Neural crest cell (in vitro differentiated cells): ENCODE measurements around the gene RILPL1. TPM values are rescaled to one million over a fixed set of nuclear protein-coding genes. Genes with fewer than 3 reads are reported as not detected.
"Not testable (repeated sequence)": the region's sequence is repeated elsewhere in the genome, so short reads cannot be mapped to it uniquely, and the experiment has no call there.

ENCODE experiments used
- DNase-seq: peaks from one replicate; pipeline ENCODE4 v3.0.0; 2021; ENCODE audit warnings: low read depth, mixed read lengths, low spot score
- H3K27ac Mint-ChIP-seq: one replicate; pipeline ENCODE4 v1.8.0; 2021; ENCODE audit warnings: mild to moderate bottlenecking, mixed read lengths; ENCODE audit not compliant: unreplicated experiment
- H3K27me3 Mint-ChIP-seq: 2 replicates; pipeline ENCODE4 v1.8.0; 2021; ENCODE audit warnings: low read depth, mild to moderate bottlenecking, mixed read lengths
- H3K36me3 Mint-ChIP-seq: 2 replicates; pipeline ENCODE4 v1.8.0; 2021; ENCODE audit warnings: low read depth, mild to moderate bottlenecking, mixed read lengths
- H3K4me1 Mint-ChIP-seq: 2 replicates; pipeline ENCODE4 v1.8.0; 2021; ENCODE audit warnings: mixed read lengths
- H3K4me3 Mint-ChIP-seq: one replicate; pipeline ENCODE4 v1.8.0; 2021; ENCODE audit warnings: mild to moderate bottlenecking, mixed read lengths
- H3K9me3 Mint-ChIP-seq: 2 replicates; pipeline ENCODE4 v1.8.0; 2021; ENCODE audit warnings: mixed read lengths
- total RNA-seq: library from RNA; stranded (reverse); gene quantifications from 2 replicates; pipeline ENCODE4 v1.2.1, GENCODE V29; 2021
- TF ChIP-seq, protein P1 (sequence below): fragments of 200-600 bp; sonication (generic); conservative IDR thresholded peaks from 2 replicates; pipeline ENCODE4 v1.5.0; 2021; ENCODE audit warnings: antibody characterized with exemption, mild to moderate bottlenecking

RILPL1 gene
- total RNA-seq, 1 donor from 2014 or later = 23.5 TPM

DNA sequence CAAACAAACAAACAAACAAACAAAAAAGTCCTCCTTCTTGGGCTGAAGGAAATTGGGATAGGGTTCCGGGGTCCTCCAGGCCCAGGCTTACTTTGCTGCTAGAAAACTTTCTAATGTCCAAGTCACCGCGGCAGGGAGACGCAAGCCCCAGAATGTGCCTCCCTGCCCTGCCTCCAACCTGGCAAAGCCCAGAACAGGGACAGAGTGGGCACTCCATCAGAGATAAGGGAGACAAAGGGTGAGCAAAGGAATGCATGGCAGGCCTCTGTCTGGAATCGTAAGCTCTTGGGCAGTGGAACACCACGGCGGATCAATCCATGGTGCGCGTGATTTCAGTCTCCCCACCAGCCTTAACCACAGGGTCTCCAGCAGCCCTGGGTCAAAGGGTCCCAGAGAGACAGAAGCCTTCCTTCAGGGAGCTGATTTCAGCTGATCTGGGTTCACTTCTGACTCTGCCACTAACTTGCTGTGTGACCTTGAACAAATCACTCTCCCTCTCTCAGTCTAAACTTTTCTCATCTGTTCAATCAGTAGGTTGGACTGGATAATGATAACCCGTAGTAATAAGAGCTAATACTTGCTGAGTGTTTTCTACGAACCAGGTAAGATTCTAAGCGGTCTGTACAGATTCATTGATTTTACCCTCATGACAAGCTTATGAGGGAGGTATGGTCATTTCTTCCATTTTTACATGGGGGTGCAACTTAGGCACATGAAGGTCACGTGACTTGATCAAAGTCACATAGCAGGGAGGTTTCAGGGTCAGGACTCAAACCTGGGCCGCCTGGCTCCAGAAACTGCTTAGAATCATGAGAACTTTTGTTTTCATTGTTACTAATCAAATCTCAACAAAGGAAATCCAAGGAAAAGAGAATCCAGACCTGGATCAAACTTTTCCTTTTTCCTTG, 12.7 kb downstream of the RILPL1 start:
- Mint-ChIP-seq H3K27me3 (no peaks in the 10 kb centered on the region), H3K9me3 (no peaks in the 10 kb centered on the region), H3K27ac (peak overlapping the region; percentile 39), H3K4me3 (no peak overlapping the region), H3K4me1 (peaks cover 4% of the 10 kb centered on the region), H3K36me3 (peaks cover 38% of the 10 kb centered on the region)
- TF ChIP-seq, protein P1, sequence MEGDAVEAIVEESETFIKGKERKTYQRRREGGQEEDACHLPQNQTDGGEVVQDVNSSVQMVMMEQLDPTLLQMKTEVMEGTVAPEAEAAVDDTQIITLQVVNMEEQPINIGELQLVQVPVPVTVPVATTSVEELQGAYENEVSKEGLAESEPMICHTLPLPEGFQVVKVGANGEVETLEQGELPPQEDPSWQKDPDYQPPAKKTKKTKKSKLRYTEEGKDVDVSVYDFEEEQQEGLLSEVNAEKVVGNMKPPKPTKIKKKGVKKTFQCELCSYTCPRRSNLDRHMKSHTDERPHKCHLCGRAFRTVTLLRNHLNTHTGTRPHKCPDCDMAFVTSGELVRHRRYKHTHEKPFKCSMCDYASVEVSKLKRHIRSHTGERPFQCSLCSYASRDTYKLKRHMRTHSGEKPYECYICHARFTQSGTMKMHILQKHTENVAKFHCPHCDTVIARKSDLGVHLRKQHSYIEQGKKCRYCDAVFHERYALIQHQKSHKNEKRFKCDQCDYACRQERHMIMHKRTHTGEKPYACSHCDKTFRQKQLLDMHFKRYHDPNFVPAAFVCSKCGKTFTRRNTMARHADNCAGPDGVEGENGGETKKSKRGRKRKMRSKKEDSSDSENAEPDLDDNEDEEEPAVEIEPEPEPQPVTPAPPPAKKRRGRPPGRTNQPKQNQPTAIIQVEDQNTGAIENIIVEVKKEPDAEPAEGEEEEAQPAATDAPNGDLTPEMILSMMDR = no peak
- DNase-seq = no peak

DNA sequence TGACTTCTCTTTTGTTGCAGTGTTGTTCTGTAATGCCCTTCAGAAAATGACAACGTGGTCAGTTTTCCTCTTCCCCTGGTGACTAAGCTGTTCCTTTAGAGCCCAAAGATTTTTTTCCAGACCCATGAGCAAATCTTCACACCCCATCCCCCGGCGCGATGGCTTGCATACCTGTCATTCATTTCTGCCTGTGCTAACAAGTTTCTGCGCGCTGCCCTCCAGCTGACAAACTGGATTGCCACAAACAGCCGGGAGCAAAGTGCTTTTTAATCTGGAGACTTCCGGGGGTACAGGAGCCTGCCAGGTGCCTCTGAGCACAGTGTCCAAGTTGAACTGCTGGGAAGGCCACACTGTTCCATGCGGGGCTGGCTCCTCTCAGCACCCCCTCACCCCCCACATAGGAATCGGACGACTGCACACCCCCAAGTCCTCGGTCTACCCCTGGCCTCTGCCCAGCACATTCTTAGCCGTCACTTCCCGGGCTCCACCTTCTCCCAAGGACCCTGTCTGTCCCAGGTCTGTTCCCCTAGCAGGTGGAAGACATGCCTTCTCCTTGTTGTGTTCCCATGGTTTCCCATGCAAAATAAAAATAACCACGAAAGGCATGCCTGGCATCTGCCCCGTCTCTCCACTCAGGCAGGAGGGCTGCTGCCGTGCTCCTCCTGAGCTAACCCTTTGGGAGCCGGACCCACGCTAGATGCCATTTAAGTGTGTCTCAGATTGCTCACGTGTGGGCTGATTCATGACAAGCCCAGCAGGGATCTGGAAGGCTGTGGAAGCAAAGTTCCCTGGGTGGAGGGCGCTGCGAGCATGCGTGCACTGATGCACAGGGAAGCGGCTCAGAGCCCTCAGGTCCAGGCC, 14.1 kb downstream of the RILPL1 start:
- Mint-ChIP-seq H3K27me3 (no peaks in the 10 kb centered on the region), H3K4me1 (peaks cover under 1% of the 10 kb centered on the region), H3K4me3 (no peak overlapping the region), H3K27ac (no peak overlapping the region), H3K36me3 (peaks cover 34% of the 10 kb centered on the region), H3K9me3 (no peaks in the 10 kb centered on the region)
- DNase-seq = no peak
- TF ChIP-seq, protein P1 = no peak

DNA sequence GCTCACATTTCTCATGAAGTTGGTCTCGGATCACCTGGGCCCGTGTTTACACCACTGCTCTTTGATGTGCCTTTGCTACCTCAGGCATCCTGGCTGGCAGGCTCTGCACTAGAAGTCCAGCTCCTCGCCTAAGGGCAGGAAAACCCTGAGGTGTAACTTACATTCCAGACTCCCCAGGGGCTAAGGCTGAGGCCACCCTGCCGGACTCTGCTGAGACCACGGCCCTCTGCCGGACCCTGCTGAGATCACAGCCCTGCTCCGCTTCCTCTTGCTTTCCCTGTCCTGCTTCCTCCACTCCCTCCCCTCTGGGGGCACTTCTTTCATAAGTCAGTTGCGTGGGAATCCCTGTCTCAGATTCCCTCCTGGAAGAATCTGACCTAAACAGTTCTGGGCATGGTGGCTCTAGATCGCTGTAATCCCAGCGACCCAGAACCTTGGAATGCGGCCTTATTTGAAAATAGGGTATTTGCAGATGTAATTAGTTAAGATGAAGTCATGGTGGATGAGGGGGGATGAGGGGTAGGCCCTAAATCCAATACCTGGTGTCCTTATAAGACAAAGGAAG, 17.2 kb downstream of the RILPL1 start:
- H3K4me3 Mint-ChIP-seq = no peak overlapping the region
- H3K4me1 Mint-ChIP-seq = no peaks in the 10 kb centered on the region
- no peak overlapping the region for H3K27ac Mint-ChIP-seq
- H3K27me3 Mint-ChIP-seq = no peaks in the 10 kb centered on the region
- peaks cover 23% of the 10 kb centered on the region for H3K36me3 Mint-ChIP-seq
- H3K9me3 Mint-ChIP-seq = no peaks in the 10 kb centered on the region
- TF ChIP-seq, protein P1 = peak; percentile 17
- no peak for DNase-seq

DNA sequence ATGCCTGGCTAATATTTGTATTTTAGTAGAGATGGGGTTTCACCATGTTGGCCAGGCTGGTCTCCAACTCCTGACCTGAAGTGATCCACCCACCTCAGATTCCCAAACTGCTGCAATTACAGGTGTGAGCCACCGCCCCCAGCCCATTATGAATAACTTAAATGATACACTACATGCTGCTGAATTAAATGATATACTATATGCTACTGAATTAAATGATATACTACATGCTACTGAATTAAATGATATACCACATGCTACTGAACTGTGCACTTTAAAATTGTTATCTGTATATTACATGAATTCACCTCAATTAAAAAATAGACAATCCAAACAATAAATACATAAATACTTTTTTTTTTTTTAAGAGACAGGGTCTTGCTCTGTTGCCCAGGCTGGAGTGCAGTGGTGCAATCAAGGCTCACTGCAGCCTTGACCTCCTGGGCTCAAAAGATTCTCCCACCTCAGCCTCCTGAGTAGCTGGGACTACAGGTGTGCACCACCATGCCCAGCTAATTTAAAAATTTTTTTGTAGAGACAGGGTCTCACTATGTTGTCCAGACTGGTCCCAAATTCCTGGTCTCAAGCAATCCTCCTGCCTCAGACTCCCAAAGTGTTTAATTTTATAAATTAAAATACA, 18.8 kb downstream of the RILPL1 start:
- not testable (repeated sequence) for DNase-seq, H3K4me1 Mint-ChIP-seq, H3K9me3 Mint-ChIP-seq, H3K27me3 Mint-ChIP-seq, H3K4me3 Mint-ChIP-seq, H3K27ac Mint-ChIP-seq
- H3K36me3 Mint-ChIP-seq = peaks cover 16% of the 10 kb centered on the region

DNA sequence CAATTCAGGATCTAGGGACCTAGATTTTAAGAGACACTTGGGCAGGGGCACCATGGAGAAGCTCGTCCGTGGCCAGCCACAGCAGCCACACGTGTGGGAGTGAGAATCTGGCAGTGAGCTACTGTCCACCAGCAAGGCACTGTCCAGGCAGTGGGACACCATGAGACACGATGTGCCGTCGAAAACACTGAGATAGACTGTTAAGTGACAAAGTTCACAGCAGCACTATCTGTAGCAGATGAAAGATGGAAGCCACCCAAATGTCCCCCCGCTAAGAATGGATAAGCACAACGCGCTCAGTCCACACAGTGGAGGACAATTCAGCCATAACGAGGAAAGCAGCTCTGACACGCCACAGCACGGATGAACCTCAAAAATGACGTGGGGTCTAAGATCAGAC, 19.7 kb downstream of the RILPL1 start:
- H3K9me3 Mint-ChIP-seq = no peaks in the 10 kb centered on the region
- TF ChIP-seq, protein P1 = no peak
- H3K4me3 Mint-ChIP-seq = no peak overlapping the region
- no peak overlapping the region for H3K27ac Mint-ChIP-seq
- peaks cover 19% of the 10 kb centered on the region for H3K36me3 Mint-ChIP-seq
- no peaks in the 10 kb centered on the region for H3K27me3 Mint-ChIP-seq
- H3K4me1 Mint-ChIP-seq = no peaks in the 10 kb centered on the region
- DNase-seq = no peak
